Stomach (tissue), 9 donors: ENCODE data around the gene WDR48. TPM values are rescaled to one million over a fixed set of nuclear protein-coding genes. Genes with fewer than 3 reads are reported as not detected.

Experiments used
- DNase-seq, 2 donors: peaks; one replicate each; pipeline versions ENCODE4 v3.0.0 to v3.0.0-alpha.2; 2013 to 2019
- H3K27ac ChIP-seq, 5 donors: fragments of 200-600 bp in 4 of 5; sonication (generic) in 4 of 5; one replicate each; pipeline ENCODE4 v1.5.1; 2013 to 2019; ENCODE audit warnings: mild to moderate bottlenecking in 1 of 5, moderate library complexity in 1 of 5
- H3K27me3 ChIP-seq, 3 donors: fragments of 200-600 bp; sonication (generic); one replicate each; pipeline ENCODE4 v1.5.1; 2017 to 2019; ENCODE audit warnings: mixed run types in 1 of 3
- H3K36me3 ChIP-seq, 4 donors: fragments of 200-600 bp; sonication (generic); 1 replicate in 3 of 4; 2 replicates in 1 of 4; pipeline ENCODE4 v1.5.1; 2016 to 2019
- H3K4me1 ChIP-seq, 4 donors: fragments of 200-600 bp; sonication (generic); one replicate each; pipeline ENCODE4 v1.5.1; 2016 to 2019
- H3K4me3 ChIP-seq, 4 donors: fragments of 200-600 bp; sonication (generic) in 3 of 4; one replicate each; pipeline ENCODE4 v1.5.1; 2016 to 2019; ENCODE audit warnings: mild to moderate bottlenecking in 1 of 4
- H3K9me3 ChIP-seq, 4 donors: fragments of 200-600 bp; sonication (generic); one replicate each; pipeline ENCODE4 v1.5.1; 2016 to 2019
- CTCF ChIP-seq, 7 experiments: fragments of 450-650 bp in 4 of 7; fragments of 200-600 bp in 3 of 7; sonication (generic) in 3 of 7; IDR thresholded peaks; one replicate each; pipeline ENCODE4 v1.5.1; 2016 to 2019; ENCODE audit warnings: antibody characterized with exemption in 7 of 7, control low read depth in 2 of 7, mild to moderate bottlenecking in 1 of 7
- EP300 ChIP-seq: sonication (generic); formaldehyde crosslinking; IDR thresholded peaks from one replicate; pipeline ENCODE4 v1.6.1; 2017; ENCODE audit warnings: antibody characterized with exemption
- POLR2A ChIP-seq, 4 donors: fragments of 450-650 bp; IDR thresholded peaks; one replicate each; pipeline ENCODE4 v1.6.1; 2016; ENCODE audit warnings: antibody characterized with exemption in 4 of 4, control low read depth in 2 of 4, mild to moderate bottlenecking in 1 of 4, moderate library complexity in 1 of 4
- POLR2AphosphoS5 ChIP-seq, 3 donors: sonication (generic); formaldehyde crosslinking; IDR thresholded peaks; one replicate each; pipeline ENCODE4 v1.6.1; 2016; ENCODE audit warnings: antibody characterized with exemption in 3 of 3
- WGBS, 5 donors: extraction: QIAGEN DNeasy Blood & Tissue Kit in 3 of 5; methylation state at CpG; one replicate each; pipeline versions ENCODE4 v1.1.5 to v1.1.7; 2013 to 2018; 5-methylcytosine and 5-hydroxymethylcytosine counted together
- intact Hi-C: fragments of 100-400 bp; cut with DNase I; formaldehyde crosslinking; loops from one replicate; pipeline ENCODE4 v1.15.1; 2023; ENCODE audit warnings: low total_unique reads
- polyA plus RNA-seq, 3 donors: library from polyadenylated mRNA; stranded (reverse); fragments of 200-250 nt; gene quantifications; one replicate each; pipeline ENCODE4 v1.2.3, GENCODE V29; 2013
- total RNA-seq, 5 donors: library from RNA; depleted of rRNA; stranded (reverse); fragments of >200 nt; gene quantifications; one replicate each; pipeline versions ENCODE4 v1.1.0 to v1.2.3, GENCODE V29; 2014 to 2016
- donor health status: healthy with polysubstance abuse.
- donor health status: Bipolar disorder and iron deficiency.
- donor health status: healthy.

Gene WDR48
- total and polyA plus RNA-seq, 8 donors: 4.3 to 89.7 (median 13.4) TPM

GRCh38 chr3:39100500-39100886 lies 48.7 kb downstream of the WDR48 start:
- DNase-seq: no peak
- H3K9me3 ChIP-seq: no peaks in the 10 kb centered on the region
- TF ChIP-seq CTCF (IDR thresholded peaks at IDR 0.05) (no peak), POLR2A (IDR thresholded peaks at IDR 0.05) (no peak), EP300 (no peak), POLR2AphosphoS5 (IDR thresholded peaks at IDR 0.05) (no peak)
- H3K4me1 ChIP-seq: peaks cover 21 to 65% (median 35%) of the 10 kb centered on the region in 4 donors
- WGBS, 5 donors: 88 to 91% (median 90%) methylated on average over 7 to 9 of the region's 9 CpGs
- no peak overlapping the region for H3K27ac ChIP-seq
- no peaks in the 10 kb centered on the region for H3K27me3 ChIP-seq
- intact Hi-C loops: no loop called here
- no peak overlapping the region for H3K4me3 ChIP-seq
- H3K36me3 ChIP-seq: peaks cover 41 to 76% (median 60%) of the 10 kb centered on the region in 4 donors

- Histone ChIP-seq H3K36me3 (peaks cover 36 to 69% (median 53%) of the 10 kb centered on the region in 4 donors), H3K9me3 (no peaks in the 10 kb centered on the region), H3K4me3 (no peak overlapping the region), H3K27ac (no peak overlapping the region), H3K4me1 (peaks cover 28 to 65% (median 42%) of the 10 kb centered on the region in 4 donors), H3K27me3 (no peaks in the 10 kb centered on the region)
- TF ChIP-seq POLR2A (IDR thresholded peaks at IDR 0.05) (no peak), CTCF (IDR thresholded peaks at IDR 0.05) (peak in 4 of 7 experiments; percentile 29 to 64 (median 44)), EP300 (no peak)
- 81 to 86% (median 85%) methylated on average over 5 of the region's 5 CpGs for WGBS, 5 donors
- DNase-seq: peak; percentile 47 to 62
- intact Hi-C loops: no loop called here
Measured at GRCh38 chr3:39101022-39101689, 49.3 kb downstream of the WDR48 start.

- WGBS, 5 donors: 90 to 97% (median 95%) methylated on average over 8 of the region's 8 CpGs
- H3K4me3 ChIP-seq: no peak overlapping the region
- DNase-seq: no peak
- H3K36me3 ChIP-seq: peaks cover 30 to 54% (median 38%) of the 10 kb centered on the region in 4 donors
- peaks cover 33 to 61% (median 46%) of the 10 kb centered on the region in 4 donors for H3K4me1 ChIP-seq
- intact Hi-C loops: no loop called here
- H3K27ac ChIP-seq: peak overlapping the region in 3 of 5 donors; percentile 2 to 42 (median 39)
- H3K27me3 ChIP-seq: no peaks in the 10 kb centered on the region
- TF ChIP-seq POLR2A (IDR thresholded peaks at IDR 0.05): no peak
- no peak for TF ChIP-seq CTCF (IDR thresholded peaks at IDR 0.05)
- TF ChIP-seq POLR2AphosphoS5 (IDR thresholded peaks at IDR 0.05): no peak
- no peak for TF ChIP-seq EP300
- no peaks in the 10 kb centered on the region for H3K9me3 ChIP-seq
Measured at GRCh38 chr3:39102504-39103323, 50.9 kb downstream of the WDR48 start.

GRCh38 chr3:39103324-39103693 lies 51.5 kb downstream of the WDR48 start:
- TF ChIP-seq POLR2A (IDR thresholded peaks at IDR 0.05) (no peak), POLR2AphosphoS5 (IDR thresholded peaks at IDR 0.05) (no peak), EP300 (no peak), CTCF (IDR thresholded peaks at IDR 0.05) (no peak)
- WGBS, 5 donors: 75 to 84% (median 75%) methylated on average over 4 of the region's 4 CpGs
- H3K9me3 ChIP-seq: no peaks in the 10 kb centered on the region
- H3K4me3 ChIP-seq: no peak overlapping the region
- intact Hi-C loops: no loop called here
- DNase-seq: no peak
- peak overlapping the region in 3 of 5 donors; percentile 2 to 42 (median 39) for H3K27ac ChIP-seq
- peaks cover 24 to 48% (median 32%) of the 10 kb centered on the region in 4 donors for H3K36me3 ChIP-seq
- H3K4me1 ChIP-seq: peaks cover 38 to 67% (median 51%) of the 10 kb centered on the region in 4 donors
- no peaks in the 10 kb centered on the region for H3K27me3 ChIP-seq
